Stimulated activated CD8-positive, alpha-beta memory T cell treated with anti-CD3 and anti-CD28 coated beads, Interleukin-15, amount 100 ng/mL, for 4 hours (primary cell): ENCODE results near the gene DZANK1.
"Not testable (repeated sequence)": the region's sequence is repeated elsewhere in the genome, so short reads cannot be mapped to it uniquely, and the experiment has no call there.

ENCODE experiments used
- DNase-seq, 2 donors: peaks; one replicate each; pipeline ENCODE4 v3.0.0-alpha.2; 2020; ENCODE audit warnings: low read depth in 2 of 2

The DZANK1 gene

GRCh38 chr20:18377896-18378481 is 88.8 kb downstream of the DZANK1 start:
- no peak for DNase-seq

GRCh38 chr20:18375551-18375950 is 91.3 kb downstream of the DZANK1 start:
- not testable (repeated sequence) for DNase-seq

DNA sequence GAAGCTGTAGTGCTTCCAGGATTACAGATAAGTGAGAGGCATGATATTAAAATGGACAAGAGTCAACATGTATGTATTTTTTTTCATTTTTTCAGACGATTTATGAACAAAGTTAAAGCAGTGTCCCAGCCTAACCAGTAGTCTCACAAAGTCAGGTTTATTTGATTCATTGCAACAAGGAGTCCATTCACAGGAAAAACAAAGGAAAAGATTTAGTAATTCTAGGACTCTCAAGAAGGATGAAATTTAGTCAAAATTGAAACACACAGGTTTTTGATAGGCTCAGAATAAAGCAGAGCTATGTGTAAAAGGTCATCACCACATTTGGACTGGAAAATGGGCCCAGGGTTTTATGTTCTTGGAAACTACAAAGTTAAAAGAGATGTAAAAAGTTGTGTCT is 94.5 kb downstream of the DZANK1 start:
- DNase-seq: no peak

DNA sequence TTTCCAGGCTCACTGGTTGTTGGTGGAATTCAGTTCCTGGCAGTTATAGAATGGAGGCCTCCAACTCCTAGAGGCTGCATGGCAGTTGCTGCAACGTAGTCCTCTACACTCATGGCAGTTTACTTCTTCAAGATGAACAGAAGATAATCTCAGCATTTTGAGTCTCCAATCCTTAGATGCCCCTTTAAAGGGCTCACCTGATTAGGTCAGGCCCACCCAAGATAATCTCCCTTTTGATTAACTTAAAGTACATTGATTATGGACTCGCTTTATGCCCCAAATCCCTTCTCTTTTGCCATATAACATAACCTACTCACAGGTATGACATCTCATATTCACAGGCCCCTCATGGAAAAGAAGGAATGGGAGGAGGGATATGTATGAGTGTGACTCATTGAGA is 102.1 kb downstream of the DZANK1 start:
- no peak for DNase-seq

- no peak for DNase-seq
These were observed 103.1 kb downstream of the DZANK1 start for GRCh38 chr20:18363708-18364107.

DNA sequence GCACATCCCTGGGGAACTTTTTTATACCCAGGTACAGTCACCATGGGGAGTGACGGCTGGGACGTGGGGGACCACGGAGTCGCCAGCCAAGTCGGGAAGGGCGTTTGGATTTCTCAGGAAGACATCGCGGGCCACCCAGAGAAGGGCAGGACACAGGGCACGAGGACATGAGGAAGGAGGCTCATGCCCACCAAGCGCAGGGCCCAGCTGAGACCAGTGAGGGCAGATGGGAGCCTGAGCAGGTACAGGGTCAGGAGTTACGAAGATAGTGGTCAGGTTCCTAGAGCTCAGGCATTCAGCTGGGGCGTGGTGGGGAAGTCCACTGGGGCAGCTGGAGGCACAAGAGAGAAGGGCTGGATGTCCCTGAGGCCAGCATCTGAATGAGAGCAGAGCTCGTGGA is 103.9 kb downstream of the DZANK1 start:
- no peak for DNase-seq

DNA sequence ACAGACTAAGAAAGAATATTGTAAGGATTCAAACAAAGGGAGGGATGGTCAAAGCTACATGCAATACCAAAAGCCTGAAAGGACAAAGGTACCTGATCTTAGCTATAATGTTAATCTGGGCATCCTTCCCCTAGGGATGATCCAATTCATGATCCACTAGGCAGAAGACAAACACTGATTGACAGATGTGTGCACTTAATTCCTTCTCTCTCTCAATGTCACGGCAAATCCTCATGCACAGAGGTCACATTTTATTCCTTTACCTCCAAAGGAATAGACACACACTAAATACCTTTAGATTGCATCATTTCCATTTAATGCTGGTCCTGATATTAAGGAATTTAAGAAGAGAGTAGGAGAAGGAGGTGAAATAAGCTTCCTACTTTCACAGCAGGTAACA is 105.2 kb downstream of the DZANK1 start:
- DNase-seq: no peak

GRCh38 chr20:18360635-18361034 is 106.2 kb downstream of the DZANK1 start:
- DNase-seq: no peak

DNA sequence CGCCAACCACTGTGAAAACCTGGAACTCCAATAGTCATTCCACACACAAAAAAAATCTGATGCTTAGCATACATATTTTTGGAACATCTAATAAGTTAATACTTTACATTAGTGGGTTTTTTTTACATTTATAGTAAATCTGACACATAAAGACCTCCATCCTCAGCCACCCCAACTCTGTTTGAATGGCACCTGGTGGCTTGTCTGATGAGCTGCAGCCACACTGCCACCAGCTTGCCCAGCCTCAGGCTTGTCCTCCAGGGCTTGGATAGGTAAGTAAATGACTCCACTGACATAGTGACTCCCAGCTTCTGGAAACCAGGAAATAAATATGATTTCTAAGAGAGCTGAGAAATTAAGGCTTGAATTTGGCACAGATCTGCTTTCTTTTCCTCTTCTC is 107.0 kb downstream of the DZANK1 start:
- no peak for DNase-seq

DNA sequence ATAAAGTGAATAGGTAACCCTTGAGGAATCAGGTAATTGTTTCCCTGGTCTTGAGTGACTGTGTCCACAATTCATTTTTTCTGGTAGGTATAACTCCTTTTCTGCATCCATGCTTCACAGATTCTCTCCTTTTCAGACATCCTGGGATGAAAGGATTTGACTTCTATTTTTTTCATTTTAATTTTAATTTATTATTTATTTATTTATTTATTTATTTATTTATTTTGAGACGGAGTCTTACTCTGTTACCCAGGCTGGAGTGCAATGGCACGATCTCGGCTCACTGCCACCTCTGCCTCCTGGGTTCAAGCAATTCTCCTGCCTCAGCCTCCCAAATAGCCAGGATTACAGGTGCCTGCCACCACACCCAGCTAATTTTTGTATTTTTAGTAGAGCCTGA is 117.1 kb downstream of the DZANK1 start:
- not testable (repeated sequence) for DNase-seq
